ENCODE measurements around the gene PPIL4. TPM values are rescaled to one million over a fixed set of nuclear protein-coding genes. Genes with fewer than 3 reads are reported as not detected.

Gene PPIL4
- total and polyA plus RNA-seq, 2 experiments from 2014 or later = 35.1 to 47.3 TPM

GRCh38 chr6:149477544-149477943, 68.3 kb downstream of the PPIL4 start:
- H2AFZ ChIP-seq = peak overlapping the region; percentile 10; the same call in 1 of the 2 replicates
- no peaks in the 10 kb centered on the region for H3K9me3 Mint-ChIP-seq
- no peak overlapping the region for H3K4me2 ChIP-seq
- TF ChIP-seq, protein P1, sequence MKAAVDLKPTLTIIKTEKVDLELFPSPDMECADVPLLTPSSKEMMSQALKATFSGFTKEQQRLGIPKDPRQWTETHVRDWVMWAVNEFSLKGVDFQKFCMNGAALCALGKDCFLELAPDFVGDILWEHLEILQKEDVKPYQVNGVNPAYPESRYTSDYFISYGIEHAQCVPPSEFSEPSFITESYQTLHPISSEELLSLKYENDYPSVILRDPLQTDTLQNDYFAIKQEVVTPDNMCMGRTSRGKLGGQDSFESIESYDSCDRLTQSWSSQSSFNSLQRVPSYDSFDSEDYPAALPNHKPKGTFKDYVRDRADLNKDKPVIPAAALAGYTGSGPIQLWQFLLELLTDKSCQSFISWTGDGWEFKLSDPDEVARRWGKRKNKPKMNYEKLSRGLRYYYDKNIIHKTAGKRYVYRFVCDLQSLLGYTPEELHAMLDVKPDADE (IDR thresholded peaks at IDR 0.05) = no peak
- no peak for TF ChIP-seq STAT1 (IDR thresholded peaks at IDR 0.05; ENCODE audit: unreplicated experiment)
- no peak for TF ChIP-seq POLR2AphosphoS5 (IDR thresholded peaks at IDR 0.05; ENCODE audit: low read depth)
- no peak for TF ChIP-seq JUNB (IDR thresholded peaks at IDR 0.05; ENCODE audit: unreplicated experiment)
- no peak for TF ChIP-seq CREB1 (CRISPR knock-in tag; IDR thresholded peaks at IDR 0.05; ENCODE audit: low read depth)
- TF ChIP-seq, protein P2, sequence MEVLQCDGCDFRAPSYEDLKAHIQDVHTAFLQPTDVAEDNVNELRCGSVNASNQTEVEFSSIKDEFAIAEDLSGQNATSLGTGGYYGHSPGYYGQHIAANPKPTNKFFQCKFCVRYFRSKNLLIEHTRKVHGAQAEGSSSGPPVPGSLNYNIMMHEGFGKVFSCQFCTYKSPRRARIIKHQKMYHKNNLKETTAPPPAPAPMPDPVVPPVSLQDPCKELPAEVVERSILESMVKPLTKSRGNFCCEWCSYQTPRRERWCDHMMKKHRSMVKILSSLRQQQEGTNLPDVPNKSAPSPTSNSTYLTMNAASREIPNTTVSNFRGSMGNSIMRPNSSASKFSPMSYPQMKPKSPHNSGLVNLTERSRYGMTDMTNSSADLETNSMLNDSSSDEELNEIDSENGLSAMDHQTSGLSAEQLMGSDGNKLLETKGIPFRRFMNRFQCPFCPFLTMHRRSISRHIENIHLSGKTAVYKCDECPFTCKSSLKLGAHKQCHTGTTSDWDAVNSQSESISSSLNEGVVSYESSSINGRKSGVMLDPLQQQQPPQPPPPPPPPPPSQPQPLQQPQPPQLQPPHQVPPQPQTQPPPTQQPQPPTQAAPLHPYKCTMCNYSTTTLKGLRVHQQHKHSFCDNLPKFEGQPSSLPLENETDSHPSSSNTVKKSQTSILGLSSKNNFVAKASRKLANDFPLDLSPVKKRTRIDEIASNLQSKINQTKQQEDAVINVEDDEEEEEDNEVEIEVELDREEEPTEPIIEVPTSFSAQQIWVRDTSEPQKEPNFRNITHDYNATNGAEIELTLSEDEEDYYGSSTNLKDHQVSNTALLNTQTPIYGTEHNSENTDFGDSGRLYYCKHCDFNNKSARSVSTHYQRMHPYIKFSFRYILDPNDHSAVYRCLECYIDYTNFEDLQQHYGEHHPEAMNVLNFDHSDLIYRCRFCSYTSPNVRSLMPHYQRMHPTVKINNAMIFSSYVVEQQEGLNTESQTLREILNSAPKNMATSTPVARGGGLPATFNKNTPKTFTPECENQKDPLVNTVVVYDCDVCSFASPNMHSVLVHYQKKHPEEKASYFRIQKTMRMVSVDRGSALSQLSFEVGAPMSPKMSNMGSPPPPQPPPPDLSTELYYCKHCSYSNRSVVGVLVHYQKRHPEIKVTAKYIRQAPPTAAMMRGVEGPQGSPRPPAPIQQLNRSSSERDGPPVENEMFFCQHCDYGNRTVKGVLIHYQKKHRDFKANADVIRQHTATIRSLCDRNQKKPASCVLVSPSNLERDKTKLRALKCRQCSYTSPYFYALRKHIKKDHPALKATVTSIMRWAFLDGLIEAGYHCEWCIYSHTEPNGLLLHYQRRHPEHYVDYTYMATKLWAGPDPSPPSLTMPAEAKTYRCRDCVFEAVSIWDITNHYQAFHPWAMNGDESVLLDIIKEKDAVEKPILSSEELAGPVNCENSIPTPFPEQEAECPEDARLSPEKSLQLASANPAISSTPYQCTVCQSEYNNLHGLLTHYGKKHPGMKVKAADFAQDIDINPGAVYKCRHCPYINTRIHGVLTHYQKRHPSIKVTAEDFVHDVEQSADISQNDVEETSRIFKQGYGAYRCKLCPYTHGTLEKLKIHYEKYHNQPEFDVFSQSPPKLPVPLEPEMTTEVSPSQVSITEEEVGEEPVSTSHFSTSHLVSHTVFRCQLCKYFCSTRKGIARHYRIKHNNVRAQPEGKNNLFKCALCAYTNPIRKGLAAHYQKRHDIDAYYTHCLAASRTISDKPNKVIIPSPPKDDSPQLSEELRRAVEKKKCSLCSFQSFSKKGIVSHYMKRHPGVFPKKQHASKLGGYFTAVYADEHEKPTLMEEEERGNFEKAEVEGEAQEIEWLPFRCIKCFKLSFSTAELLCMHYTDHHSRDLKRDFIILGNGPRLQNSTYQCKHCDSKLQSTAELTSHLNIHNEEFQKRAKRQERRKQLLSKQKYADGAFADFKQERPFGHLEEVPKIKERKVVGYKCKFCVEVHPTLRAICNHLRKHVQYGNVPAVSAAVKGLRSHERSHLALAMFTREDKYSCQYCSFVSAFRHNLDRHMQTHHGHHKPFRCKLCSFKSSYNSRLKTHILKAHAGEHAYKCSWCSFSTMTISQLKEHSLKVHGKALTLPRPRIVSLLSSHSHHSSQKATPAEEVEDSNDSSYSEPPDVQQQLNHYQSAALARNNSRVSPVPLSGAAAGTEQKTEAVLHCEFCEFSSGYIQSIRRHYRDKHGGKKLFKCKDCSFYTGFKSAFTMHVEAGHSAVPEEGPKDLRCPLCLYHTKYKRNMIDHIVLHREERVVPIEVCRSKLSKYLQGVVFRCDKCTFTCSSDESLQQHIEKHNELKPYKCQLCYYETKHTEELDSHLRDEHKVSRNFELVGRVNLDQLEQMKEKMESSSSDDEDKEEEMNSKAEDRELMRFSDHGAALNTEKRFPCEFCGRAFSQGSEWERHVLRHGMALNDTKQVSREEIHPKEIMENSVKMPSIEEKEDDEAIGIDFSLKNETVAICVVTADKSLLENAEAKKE (CRISPR knock-in tag; IDR thresholded peaks at IDR 0.05) = no peak
- TF ChIP-seq REST (IDR thresholded peaks at IDR 0.05; ENCODE audit: unreplicated experiment) = no peak
- no peak for TF ChIP-seq EZH2phosphoT487 (IDR thresholded peaks at IDR 0.05; ENCODE audit: unreplicated experiment)
- TF ChIP-seq CTCF (conservative IDR thresholded peaks at IDR 0.05; ENCODE audit: low read depth in 2 of 2) = no peak
- TF ChIP-seq ZNF114 (CRISPR knock-in tag; IDR thresholded peaks at IDR 0.05) = no peak
- no peaks in the 10 kb centered on the region for H4K20me1 ChIP-seq (replicated peaks; ENCODE audit: insufficient read depth)
- H3K36me3 ChIP-seq (ENCODE audit: insufficient read depth) = no peaks in the 10 kb centered on the region
- ATAC-seq = no peak
- H3K27me3 ChIP-seq (ENCODE audit: insufficient read depth) = no peaks in the 10 kb centered on the region
- no peak for DNase-seq (ENCODE audit: low spot score)
- H3K36me3 Mint-ChIP-seq (ENCODE audit: low read depth) = no peaks in the 10 kb centered on the region
- no peaks in the 10 kb centered on the region for H3K9me2 ChIP-seq (ENCODE audit: insufficient read depth)
- no peak overlapping the region for H3K4me3 ChIP-seq
- no peaks in the 10 kb centered on the region for H3K79me2 ChIP-seq (replicated peaks; ENCODE audit: insufficient read depth)
- H3K4me1 ChIP-seq (ENCODE audit: insufficient read depth) = 0 out of 2 replicates have a peak, but pooled peaks cover 6% of the 10 kb centered on the region
- no peaks in the 10 kb centered on the region for H3F3A ChIP-seq (replicated peaks; ENCODE audit: low read depth)
- H3K27ac ChIP-seq (ENCODE audit: low read depth) = no peak overlapping the region
- H3K4me3 Mint-ChIP-seq = no peak overlapping the region
- peaks cover 12% of the 10 kb centered on the region; the same call in 2 of the 3 replicates for H3K4me1 Mint-ChIP-seq
- no peak overlapping the region for H3K27ac Mint-ChIP-seq
- peaks cover 7% of the 10 kb centered on the region for H3K27me3 Mint-ChIP-seq (ENCODE audit: insufficient read depth, low read depth, poor library complexity)

Measured in GM23338 (cell line).